Medulla oblongata (tissue), 1 donor: ENCODE measurements around the gene ECPAS.
A peak's percentile ranks its signal among the peaks of the same experiment; 100 is the strongest.
"Not testable (repeated sequence)": the region's sequence is repeated elsewhere in the genome, so short reads cannot be mapped to it uniquely, and the experiment has no call there.

Experiments used
- DNase-seq: peaks from one replicate; pipeline ENCODE4 v3.0.0-alpha.2; 2015; ENCODE audit errors: extremely low spot score

ECPAS gene

GRCh38 chr9:111477677-111478076, 6.5 kb downstream of the ECPAS start:
- no peak for DNase-seq

DNA sequence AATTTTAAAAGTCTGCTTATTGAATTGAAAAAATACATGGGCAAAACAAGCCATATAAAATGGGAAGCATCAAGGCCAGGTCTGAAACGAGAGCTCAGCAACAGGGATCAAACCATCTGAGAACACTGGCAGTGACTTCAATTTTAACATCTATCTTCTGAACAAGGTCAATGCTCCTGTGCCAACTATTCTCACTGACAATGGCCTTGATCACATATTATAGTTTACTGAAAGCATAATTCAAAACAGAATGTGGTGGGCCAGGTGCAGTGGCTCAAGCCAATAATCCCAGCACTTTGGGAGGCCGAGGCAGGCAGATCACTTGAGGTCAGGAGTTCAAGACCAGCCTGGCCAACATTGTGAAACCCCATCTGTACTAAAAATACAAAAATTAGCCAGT, 9.0 kb downstream of the ECPAS start:
- no peak for DNase-seq

DNA sequence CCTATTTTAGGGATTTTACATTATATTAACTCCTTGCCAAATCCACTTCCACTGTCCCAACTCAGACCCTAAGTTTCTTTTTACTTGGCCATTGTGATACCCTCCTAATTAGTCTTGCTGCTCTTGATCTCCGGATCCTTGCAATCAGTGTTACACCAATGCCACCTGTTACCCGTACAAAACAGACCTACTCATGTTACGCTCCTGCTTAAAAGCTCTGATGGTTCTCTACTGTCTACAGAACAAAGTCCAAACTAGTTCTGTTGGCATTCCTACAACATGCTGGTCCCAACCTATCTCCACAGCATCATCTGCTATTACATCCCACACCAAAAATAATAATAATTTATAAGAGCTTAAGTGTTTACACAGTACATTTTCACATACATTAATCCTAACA, 9.8 kb downstream of the ECPAS start:
- no peak for DNase-seq

DNA sequence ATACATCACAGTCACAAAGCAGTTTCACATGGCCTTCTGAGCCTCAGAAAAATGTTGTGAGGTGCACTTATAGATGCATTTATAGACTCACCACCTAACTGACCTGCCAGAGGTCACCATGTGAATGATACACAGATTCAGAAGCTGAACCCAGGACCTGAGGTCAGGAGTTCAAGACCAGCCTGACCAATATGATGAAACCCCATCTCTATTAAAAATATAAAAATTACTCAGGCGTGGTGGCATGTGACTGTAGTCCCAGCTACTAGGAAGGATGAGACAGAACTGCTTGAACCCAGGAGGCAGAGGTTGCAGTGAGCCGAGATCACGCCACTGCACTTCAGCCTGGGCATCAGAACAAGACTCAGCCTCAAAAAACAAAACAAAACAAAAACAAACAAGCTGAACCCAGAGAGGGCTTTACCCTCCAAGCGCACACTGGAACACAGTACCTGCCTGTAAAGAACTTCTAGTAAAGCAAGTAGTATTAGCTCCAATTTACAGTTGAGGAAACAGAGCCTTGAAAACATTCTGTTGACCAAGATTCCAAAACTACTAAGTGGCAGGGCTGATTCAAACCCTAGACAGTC, 16.3 kb downstream of the ECPAS start:
- no peak for DNase-seq

- peak; percentile 44 for DNase-seq
These were observed 21.1 kb downstream of the ECPAS start for GRCh38 chr9:111463048-111463447.

GRCh38 chr9:111458139-111459009, 25.8 kb downstream of the ECPAS start:
- no peak for DNase-seq

DNA sequence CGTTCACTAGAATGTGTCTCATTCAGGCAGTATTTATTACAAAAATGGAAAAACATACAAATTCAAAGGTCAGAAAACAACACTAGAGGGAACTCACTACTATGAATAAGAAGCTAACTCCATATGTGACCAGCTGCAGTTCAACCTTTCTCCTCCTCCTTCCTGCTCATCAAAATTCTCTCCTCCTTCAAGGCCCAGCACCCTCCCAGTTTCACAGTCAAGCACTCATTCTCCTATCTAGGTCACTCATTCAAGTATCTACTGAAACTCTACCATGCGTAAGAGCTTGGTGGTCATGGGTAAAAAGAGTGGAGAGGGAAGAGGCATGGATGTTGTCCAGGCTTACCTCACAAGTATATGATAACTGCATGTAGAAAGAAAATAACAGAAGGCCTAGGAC, 27.7 kb downstream of the ECPAS start:
- no peak for DNase-seq

- no peak for DNase-seq
These were observed 28.5 kb downstream of the ECPAS start for GRCh38 chr9:111455638-111456037.

DNA sequence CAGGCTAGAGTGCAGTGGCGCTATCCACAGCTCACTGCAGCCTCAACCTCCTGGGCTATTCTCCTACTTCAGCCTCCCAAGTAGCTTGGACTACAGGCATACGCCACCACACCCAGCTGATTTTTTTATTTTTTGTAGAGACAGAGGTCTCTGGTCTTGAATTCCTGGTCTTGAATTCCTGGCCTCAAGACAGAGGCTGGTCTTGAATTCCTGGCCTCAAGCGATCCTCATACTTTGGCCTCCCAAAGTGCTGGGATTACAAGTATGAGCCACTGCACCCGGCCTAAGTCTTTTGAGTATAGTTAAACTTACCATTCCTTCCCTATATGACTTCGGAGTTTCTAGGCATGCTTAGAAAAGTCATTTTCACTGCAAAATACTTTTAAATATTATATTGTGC, 29.4 kb downstream of the ECPAS start:
- DNase-seq, result no peak

DNA sequence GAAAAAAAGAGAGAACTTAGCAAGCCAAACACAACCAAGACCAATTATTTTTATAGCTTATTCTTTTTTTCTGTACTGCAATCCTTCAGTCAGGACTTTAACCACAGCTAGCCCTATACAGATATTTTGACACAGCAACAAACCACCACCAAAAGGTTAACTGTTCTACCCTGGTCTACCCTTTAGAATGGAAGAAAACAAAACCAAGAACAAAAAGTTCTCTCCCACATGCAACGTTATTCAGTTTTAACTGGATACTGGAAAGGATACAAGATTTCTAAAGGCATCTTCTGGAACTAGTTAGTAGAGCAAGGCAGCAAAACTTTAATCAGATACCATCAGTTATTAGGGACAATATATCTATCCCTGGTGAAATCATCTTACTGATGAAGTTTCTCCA, 32.6 kb downstream of the ECPAS start:
- no peak for DNase-seq

DNA sequence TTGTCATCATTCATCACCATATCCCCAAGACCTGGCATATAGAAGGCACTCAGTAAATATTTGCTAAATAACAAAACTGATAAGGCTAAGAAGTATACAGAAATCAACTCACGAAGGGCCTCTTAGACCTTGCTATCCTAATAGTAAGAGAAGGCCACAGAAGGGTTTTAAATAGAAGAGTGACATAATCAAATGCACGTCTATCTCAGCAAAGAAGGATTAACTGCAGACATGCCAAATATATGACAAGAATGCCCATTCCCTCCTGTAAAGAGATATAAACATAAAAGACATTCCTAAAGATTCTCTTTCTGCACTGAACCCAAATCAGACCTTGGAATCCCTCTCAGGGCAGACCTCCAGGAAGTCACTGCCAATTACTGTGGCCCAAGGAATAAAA, 34.1 kb downstream of the ECPAS start:
- DNase-seq, result no peak

DNA sequence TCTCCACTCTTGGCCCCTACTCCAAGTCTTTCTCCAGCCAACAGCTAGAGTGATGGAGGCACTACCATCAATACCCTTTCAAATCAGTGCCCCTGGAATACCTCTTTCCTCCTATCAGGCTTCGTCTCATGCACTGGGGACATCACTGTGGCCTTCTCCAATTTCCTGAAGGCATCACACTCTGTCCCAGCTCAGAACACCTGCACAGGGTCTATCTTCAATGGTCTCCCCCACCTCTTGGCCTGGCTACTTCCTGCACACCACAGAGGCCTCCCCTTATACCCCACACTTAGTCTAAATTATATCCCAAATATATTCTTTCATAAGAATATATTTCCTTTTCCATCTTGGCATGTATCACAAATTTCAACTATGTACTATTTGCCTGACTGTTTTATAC, 34.5 kb downstream of the ECPAS start:
- DNase-seq, result no peak

DNA sequence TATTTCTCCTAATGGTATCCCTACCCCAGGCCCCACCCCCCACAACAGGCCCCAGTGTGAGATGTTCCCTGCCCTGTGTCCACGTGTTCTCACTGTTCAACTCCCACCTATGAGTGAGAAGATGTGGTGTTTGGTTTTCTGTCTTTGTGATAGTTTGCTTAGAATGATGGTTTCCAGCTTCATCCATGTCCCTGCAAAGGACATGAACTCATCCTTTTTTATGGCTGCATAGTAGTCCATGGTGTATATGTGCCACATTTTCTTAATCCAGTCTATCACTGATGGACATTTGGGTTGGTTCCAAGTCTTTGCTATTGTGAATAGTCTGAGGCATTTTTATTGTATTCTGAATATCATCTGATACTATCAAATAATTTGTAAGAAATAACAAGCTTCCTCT, 38.4 kb downstream of the ECPAS start:
- DNase-seq, result not testable (repeated sequence)

- no peak for DNase-seq
These were observed 40.7 kb downstream of the ECPAS start for GRCh38 chr9:111443454-111443853.

GRCh38 chr9:111442360-111443027, 41.7 kb downstream of the ECPAS start:
- no peak for DNase-seq

DNA sequence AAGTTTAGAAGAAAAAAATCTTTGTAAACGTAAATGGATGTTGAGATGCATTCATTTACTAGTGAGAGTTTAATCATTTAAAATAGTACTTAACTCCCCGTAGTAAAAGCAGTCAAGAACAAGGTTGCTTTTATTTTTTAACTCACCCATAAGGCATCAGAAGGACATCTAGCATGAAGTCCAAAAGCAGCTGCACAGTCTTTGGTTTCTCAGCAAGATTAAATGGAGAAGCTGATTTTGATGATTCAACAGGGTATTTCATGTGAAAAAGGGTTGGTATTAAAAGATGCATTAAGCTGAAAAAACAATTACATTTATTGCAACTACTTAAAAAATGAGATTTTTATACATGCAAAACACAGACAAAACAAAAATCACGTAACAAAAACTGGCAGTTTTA, 44.0 kb downstream of the ECPAS start:
- DNase-seq, result no peak

DNA sequence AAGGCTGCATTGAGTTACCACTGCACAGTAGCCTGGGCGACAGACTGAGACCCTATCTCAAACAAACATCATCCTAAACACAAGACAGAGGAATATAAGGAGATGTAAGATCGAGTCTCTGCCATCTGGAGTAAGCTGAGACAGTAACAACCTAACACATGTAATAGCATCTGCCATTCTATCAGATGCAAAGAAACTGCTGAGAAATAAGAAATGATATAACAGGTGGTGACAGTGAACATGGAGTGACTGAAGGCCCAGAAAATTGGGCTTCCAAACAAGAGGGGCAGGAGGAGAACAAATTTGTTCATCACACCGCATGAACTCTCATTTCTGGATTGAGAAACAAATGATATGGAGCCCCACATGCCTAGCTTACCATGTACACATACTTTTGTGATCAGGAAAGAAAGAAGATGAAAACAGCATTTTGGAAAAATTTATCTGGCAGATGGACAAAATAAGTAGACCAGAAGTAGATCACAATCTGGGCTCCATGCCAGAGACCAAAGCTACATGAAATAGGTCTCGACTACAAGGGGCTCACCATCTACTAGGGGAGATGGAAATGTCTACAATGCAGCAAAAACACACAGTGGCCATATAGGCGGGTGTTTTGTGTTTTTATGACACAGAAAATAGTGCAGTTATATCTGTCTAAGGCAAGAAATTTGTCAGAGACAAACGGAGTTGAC, 45.5 kb downstream of the ECPAS start:
- no peak for DNase-seq

GRCh38 chr9:111436571-111436970, 47.6 kb downstream of the ECPAS start:
- no peak for DNase-seq

DNA sequence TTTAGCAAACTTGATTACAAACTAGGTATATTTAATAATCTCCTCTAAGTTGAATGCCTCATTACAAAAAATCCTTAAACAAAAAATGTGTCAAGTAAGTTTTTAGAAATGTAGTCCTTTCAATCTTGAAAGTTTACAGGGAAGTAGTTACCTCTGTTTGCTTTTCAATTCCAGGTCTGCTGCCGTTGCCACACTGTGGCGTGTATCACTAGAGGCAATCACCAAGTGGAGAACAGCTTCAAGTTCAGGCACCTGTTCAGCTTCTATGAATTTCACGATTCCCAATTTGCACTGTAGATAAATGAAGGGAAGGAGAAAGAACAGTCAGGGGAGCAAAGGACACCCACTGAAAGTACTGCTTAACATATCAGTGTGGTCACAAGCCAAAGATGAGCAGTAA, 51.1 kb downstream of the ECPAS start:
- no peak for DNase-seq

DNA sequence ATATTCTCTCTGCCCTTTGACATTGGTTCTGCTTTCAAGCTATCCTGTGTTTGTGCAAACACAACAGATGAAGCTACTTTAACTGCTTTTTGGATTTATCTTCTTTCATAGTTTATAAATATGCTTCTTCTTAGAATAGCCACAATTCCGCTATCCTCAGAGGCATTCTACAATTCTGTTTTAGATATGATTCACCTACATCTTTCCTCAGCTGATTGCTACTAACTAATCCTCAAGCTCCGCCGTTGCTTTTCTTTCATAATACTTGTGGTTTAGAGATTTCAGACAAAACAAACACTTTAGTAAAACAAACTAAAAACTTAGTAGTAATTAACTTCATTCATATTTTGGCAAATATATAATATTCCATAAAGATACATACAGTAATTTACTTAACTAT, 52.5 kb downstream of the ECPAS start:
- DNase-seq, result no peak

DNA sequence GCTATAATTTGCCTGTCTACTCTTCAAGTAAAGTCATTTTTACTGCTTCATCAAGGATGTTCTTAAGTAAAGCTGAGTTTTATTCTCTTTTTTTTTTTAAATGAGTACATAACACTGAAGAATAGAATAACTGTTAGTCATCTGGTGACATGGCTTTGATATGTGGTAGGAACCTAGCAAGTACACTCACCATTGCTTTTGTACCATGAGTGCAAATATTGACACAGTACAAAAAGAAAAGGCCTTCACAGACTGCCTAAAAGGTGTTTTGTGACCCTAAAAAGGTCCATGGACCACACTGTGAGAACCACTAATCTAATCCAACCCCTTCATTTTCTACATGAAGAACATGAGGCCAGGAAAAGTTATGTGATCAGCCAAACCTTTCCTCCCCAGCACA, 55.0 kb downstream of the ECPAS start:
- DNase-seq, result no peak

GRCh38 chr9:111427186-111427585, 57.0 kb downstream of the ECPAS start:
- DNase-seq, result no peak
